Measurements from ENCODE around the gene HOXB5. TPM values are rescaled to one million over a fixed set of nuclear protein-coding genes. Genes with fewer than 3 reads are reported as not detected.

The HOXB5 gene
- total RNA-seq, 6 experiments from 2014 or later = not detected

DNA sequence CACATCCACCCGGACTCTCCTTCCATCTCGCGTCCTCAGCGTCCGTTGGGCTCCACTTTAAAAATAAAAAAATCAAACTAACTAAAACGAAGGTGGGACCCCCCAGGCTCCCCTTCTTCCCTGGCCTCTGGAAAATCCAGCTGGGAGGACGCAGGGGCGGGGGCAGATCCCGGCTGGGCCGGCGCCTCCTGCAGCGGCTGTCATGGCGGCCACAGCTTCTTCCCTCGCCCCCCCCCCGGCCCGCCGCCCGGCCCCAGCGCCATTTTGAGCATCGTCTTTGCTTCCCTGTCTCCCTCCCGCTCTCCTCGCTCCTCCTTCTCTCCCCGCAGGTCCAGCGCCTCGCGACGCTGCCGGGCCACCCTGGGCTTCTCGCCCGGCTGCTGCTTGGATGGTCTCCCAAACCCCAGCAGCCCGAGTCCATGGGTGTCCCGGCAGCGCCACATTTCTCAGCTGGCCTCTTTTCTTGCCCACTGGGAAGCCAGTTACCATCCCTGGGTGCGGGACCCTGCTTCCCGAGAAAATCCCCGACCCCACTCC, 51.9 kb downstream of the HOXB5 start:
- H3K27ac Mint-ChIP-seq = no peak overlapping the region
- H3K4me3 Mint-ChIP-seq = no peak overlapping the region
- H3K4me1 Mint-ChIP-seq (ENCODE audit: low read depth) = peaks cover 8% of the 10 kb centered on the region; the same call in 1 of the 2 replicates
- TF ChIP-seq, protein P1, sequence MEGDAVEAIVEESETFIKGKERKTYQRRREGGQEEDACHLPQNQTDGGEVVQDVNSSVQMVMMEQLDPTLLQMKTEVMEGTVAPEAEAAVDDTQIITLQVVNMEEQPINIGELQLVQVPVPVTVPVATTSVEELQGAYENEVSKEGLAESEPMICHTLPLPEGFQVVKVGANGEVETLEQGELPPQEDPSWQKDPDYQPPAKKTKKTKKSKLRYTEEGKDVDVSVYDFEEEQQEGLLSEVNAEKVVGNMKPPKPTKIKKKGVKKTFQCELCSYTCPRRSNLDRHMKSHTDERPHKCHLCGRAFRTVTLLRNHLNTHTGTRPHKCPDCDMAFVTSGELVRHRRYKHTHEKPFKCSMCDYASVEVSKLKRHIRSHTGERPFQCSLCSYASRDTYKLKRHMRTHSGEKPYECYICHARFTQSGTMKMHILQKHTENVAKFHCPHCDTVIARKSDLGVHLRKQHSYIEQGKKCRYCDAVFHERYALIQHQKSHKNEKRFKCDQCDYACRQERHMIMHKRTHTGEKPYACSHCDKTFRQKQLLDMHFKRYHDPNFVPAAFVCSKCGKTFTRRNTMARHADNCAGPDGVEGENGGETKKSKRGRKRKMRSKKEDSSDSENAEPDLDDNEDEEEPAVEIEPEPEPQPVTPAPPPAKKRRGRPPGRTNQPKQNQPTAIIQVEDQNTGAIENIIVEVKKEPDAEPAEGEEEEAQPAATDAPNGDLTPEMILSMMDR (IDR thresholded peaks at IDR 0.05) = no peak
- DNase-seq = no peak
- peaks cover 59% of the 10 kb centered on the region for H3K27me3 Mint-ChIP-seq (ENCODE audit: insufficient read depth)
- H3K9me3 Mint-ChIP-seq = no peaks in the 10 kb centered on the region
- H3K36me3 Mint-ChIP-seq (ENCODE audit: low read depth) = no peaks in the 10 kb centered on the region

Small RNAs within 50 kb of the gene (microRNA-seq; reads per million reads assigned to microRNA genes)
- gene MIR196A1 = not detected

Other genes starting within 250 kb of the HOXB5 start
- gene SKAP1, start 163.6 kb downstream of the HOXB5 start, total RNA-seq (2021; fragmentation: NEBNext Ultra II Directional; extraction: Animal tissue kit (Norgen Biotek cat#: 25700)) = not detected
- gene HOXB1, start 62.8 kb downstream of the HOXB5 start, total RNA-seq (2021; fragmentation: NEBNext Ultra II Directional; extraction: Animal tissue kit (Norgen Biotek cat#: 25700)) = not detected
- gene HOXB2, start 48.7 kb downstream of the HOXB5 start, total RNA-seq (2021; fragmentation: NEBNext Ultra II Directional; extraction: Animal tissue kit (Norgen Biotek cat#: 25700)) = not detected
- gene HOXB4, start 15.4 kb downstream of the HOXB5 start, total RNA-seq (2021; fragmentation: NEBNext Ultra II Directional; extraction: Animal tissue kit (Norgen Biotek cat#: 25700)) = not detected
- not detected for gene HOXB3, start 3.5 kb downstream of the HOXB5 start, total RNA-seq (2021; fragmentation: NEBNext Ultra II Directional; extraction: Animal tissue kit (Norgen Biotek cat#: 25700))
- not detected for gene HOXB6, start 11.2 kb upstream of the HOXB5 start, total RNA-seq (2021; fragmentation: NEBNext Ultra II Directional; extraction: Animal tissue kit (Norgen Biotek cat#: 25700))
- not detected for gene HOXB7, start 17.2 kb upstream of the HOXB5 start, total RNA-seq (2021; fragmentation: NEBNext Ultra II Directional; extraction: Animal tissue kit (Norgen Biotek cat#: 25700))
- not detected for gene HOXB8, start 21.5 kb upstream of the HOXB5 start, total RNA-seq (2021; fragmentation: NEBNext Ultra II Directional; extraction: Animal tissue kit (Norgen Biotek cat#: 25700))
- gene HOXB9, start 32.6 kb upstream of the HOXB5 start, total RNA-seq (2021; fragmentation: NEBNext Ultra II Directional; extraction: Animal tissue kit (Norgen Biotek cat#: 25700)) = not detected
- gene PRAC1, start 128.7 kb upstream of the HOXB5 start, total RNA-seq (2021; fragmentation: NEBNext Ultra II Directional; extraction: Animal tissue kit (Norgen Biotek cat#: 25700)) = not detected
- not detected for gene PRAC2, start 129.4 kb upstream of the HOXB5 start, total RNA-seq (2021; fragmentation: NEBNext Ultra II Directional; extraction: Animal tissue kit (Norgen Biotek cat#: 25700))
- gene HOXB13, start 135.0 kb upstream of the HOXB5 start, total RNA-seq (2021; fragmentation: NEBNext Ultra II Directional; extraction: Animal tissue kit (Norgen Biotek cat#: 25700)) = not detected
- not detected for gene TTLL6, start 223.4 kb upstream of the HOXB5 start, total RNA-seq (2021; fragmentation: NEBNext Ultra II Directional; extraction: Animal tissue kit (Norgen Biotek cat#: 25700))
- 10 to 100 TPM; 71.5 to 91.1 (median 84.5) TPM for gene CALCOCO2, start 237.3 kb upstream of the HOXB5 start, total RNA-seq (2021; fragmentation: NEBNext Ultra II Directional; extraction: Animal tissue kit (Norgen Biotek cat#: 25700))